ENCODE measurements around the gene SPACDR. TPM values are rescaled to one million over a fixed set of nuclear protein-coding genes. Genes with fewer than 3 reads are reported as not detected.
A peak's percentile ranks its signal among the peaks of the same experiment; 100 is the strongest.

SPACDR gene
- total RNA-seq, 1 donor from 2014 or later, result 2.5 TPM

- Histone ChIP-seq H3K4me1 (ENCODE audit: insufficient read depth, low read length) (peaks cover 18% of the 10 kb centered on the region), H4K20me1 (ENCODE audit: insufficient read depth, low read length) (peaks cover 20% of the 10 kb centered on the region), H3K9me3 (ENCODE audit: insufficient read depth, low read depth, low read length) (no peaks in the 10 kb centered on the region), H3K9ac (ENCODE audit: low read length) (no peak overlapping the region), H3K36me3 (ENCODE audit: insufficient read depth, low read length) (no peaks in the 10 kb centered on the region), H3K4me3 (ENCODE audit: insufficient read depth, low read depth, low read length) (no peak overlapping the region), H2AFZ (ENCODE audit: low read depth, low read length) (no peak overlapping the region), H3K4me2 (ENCODE audit: low read length) (peak overlapping the region; percentile 17), H3K27ac (ENCODE audit: low read depth, low read length) (no peak overlapping the region), H3K79me2 (ENCODE audit: insufficient read depth, low read length) (no peaks in the 10 kb centered on the region), H3K27me3 (ENCODE audit: insufficient read depth, low read length) (no peaks in the 10 kb centered on the region)
- no peak for TF ChIP-seq EZH2 (IDR thresholded peaks at IDR 0.05; ENCODE audit: insufficient read depth, low read length)
- no peak for TF ChIP-seq CTCF (IDR thresholded peaks at IDR 0.05; ENCODE audit: insufficient read depth, low read depth, low read length)
- Mint-ChIP-seq H3K27ac (ENCODE audit: unreplicated experiment) (peak overlapping the region; percentile 14), H3K27me3 (ENCODE audit: low read depth, unreplicated experiment) (no peaks in the 10 kb centered on the region), H3K4me1 (ENCODE audit: low read depth, unreplicated experiment) (peaks cover 2% of the 10 kb centered on the region), H3K36me3 (ENCODE audit: low read depth, unreplicated experiment) (peaks cover 5% of the 10 kb centered on the region), H3K9me3 (ENCODE audit: unreplicated experiment) (no peaks in the 10 kb centered on the region), H3K4me3 (ENCODE audit: unreplicated experiment) (no peak overlapping the region)
- FAIRE-seq, result no peak
- peak; percentile 24 for DNase-seq (ENCODE audit: low read depth)
Measured at GRCh38 chr7:100465299-100465698, 1.2 kb upstream of the SPACDR start.

GRCh38 chr7:100464791-100465190, 731 bp upstream of the SPACDR start:
- TF ChIP-seq EZH2 (IDR thresholded peaks at IDR 0.05; ENCODE audit: insufficient read depth, low read length) (no peak), CTCF (IDR thresholded peaks at IDR 0.05; ENCODE audit: insufficient read depth, low read depth, low read length) (no peak)
- H3K9me3 Mint-ChIP-seq (ENCODE audit: unreplicated experiment), result no peaks in the 10 kb centered on the region
- FAIRE-seq, result no peak

GRCh38 chr7:100457033-100457432, 7.0 kb downstream of the SPACDR start:
- TF ChIP-seq CTCF (IDR thresholded peaks at IDR 0.05; ENCODE audit: insufficient read depth, low read depth, low read length), result no peak
- TF ChIP-seq EZH2 (IDR thresholded peaks at IDR 0.05; ENCODE audit: insufficient read depth, low read length), result no peak
- no peaks in the 10 kb centered on the region for H3K4me1 ChIP-seq (ENCODE audit: insufficient read depth, low read length)
- Mint-ChIP-seq H3K4me1 (ENCODE audit: low read depth, unreplicated experiment) (no peaks in the 10 kb centered on the region), H3K27me3 (ENCODE audit: low read depth, unreplicated experiment) (no peaks in the 10 kb centered on the region), H3K4me3 (ENCODE audit: unreplicated experiment) (no peak overlapping the region), H3K27ac (ENCODE audit: unreplicated experiment) (no peak overlapping the region), H3K9me3 (ENCODE audit: unreplicated experiment) (no peaks in the 10 kb centered on the region), H3K36me3 (ENCODE audit: low read depth, unreplicated experiment) (peaks cover 4% of the 10 kb centered on the region)
- no peak overlapping the region for H3K4me2 ChIP-seq (ENCODE audit: low read length)
- H3K79me2 ChIP-seq (ENCODE audit: insufficient read depth, low read length), result no peaks in the 10 kb centered on the region
- no peak overlapping the region for H3K9ac ChIP-seq (ENCODE audit: low read length)
- H2AFZ ChIP-seq (ENCODE audit: low read depth, low read length), result no peak overlapping the region
- no peak overlapping the region for H3K4me3 ChIP-seq (ENCODE audit: insufficient read depth, low read depth, low read length)
- H3K9me3 ChIP-seq (ENCODE audit: insufficient read depth, low read depth, low read length), result no peaks in the 10 kb centered on the region
- H3K36me3 ChIP-seq (ENCODE audit: insufficient read depth, low read length), result no peaks in the 10 kb centered on the region
- H3K27ac ChIP-seq (ENCODE audit: low read depth, low read length), result no peak overlapping the region
- FAIRE-seq (no peak), DNase-seq (ENCODE audit: low read depth) (no peak)
- H4K20me1 ChIP-seq (ENCODE audit: insufficient read depth, low read length), result no peaks in the 10 kb centered on the region
- no peaks in the 10 kb centered on the region for H3K27me3 ChIP-seq (ENCODE audit: insufficient read depth, low read length)

More at GRCh38 chr7:100464791-100465190, 731 bp upstream of the SPACDR start:
- Histone ChIP-seq H2AFZ (ENCODE audit: low read depth, low read length) (no peak overlapping the region), H3K27ac (ENCODE audit: low read depth, low read length) (no peak overlapping the region), H3K4me2 (ENCODE audit: low read length) (no peak overlapping the region), H3K4me1 (ENCODE audit: insufficient read depth, low read length) (peaks cover 18% of the 10 kb centered on the region), H3K79me2 (ENCODE audit: insufficient read depth, low read length) (no peaks in the 10 kb centered on the region), H3K9me3 (ENCODE audit: insufficient read depth, low read depth, low read length) (no peaks in the 10 kb centered on the region), H3K27me3 (ENCODE audit: insufficient read depth, low read length) (no peaks in the 10 kb centered on the region), H3K9ac (ENCODE audit: low read length) (no peak overlapping the region), H4K20me1 (ENCODE audit: insufficient read depth, low read length) (peaks cover 15% of the 10 kb centered on the region), H3K36me3 (ENCODE audit: insufficient read depth, low read length) (no peaks in the 10 kb centered on the region), H3K4me3 (ENCODE audit: insufficient read depth, low read depth, low read length) (no peak overlapping the region)
- Mint-ChIP-seq H3K4me3 (ENCODE audit: unreplicated experiment) (no peak overlapping the region), H3K27me3 (ENCODE audit: low read depth, unreplicated experiment) (no peaks in the 10 kb centered on the region), H3K4me1 (ENCODE audit: low read depth, unreplicated experiment) (peaks cover 2% of the 10 kb centered on the region), H3K27ac (ENCODE audit: unreplicated experiment) (no peak overlapping the region), H3K36me3 (ENCODE audit: low read depth, unreplicated experiment) (peaks cover 5% of the 10 kb centered on the region)
- no peak for DNase-seq (ENCODE audit: low read depth)
